Natural killer cell (primary cell): Measurements from ENCODE around the gene EMX1. TPM values are rescaled to one million over a fixed set of nuclear protein-coding genes. Genes with fewer than 3 reads are reported as not detected.

ENCODE experiments used
- ATAC-seq, 3 donors: fragments of 150-1000 bp in 2 of 3; fragments of 200-7000 bp in 1 of 3; cut with Tn5 transposase; 1 replicate in 1 of 3; 2 replicates in 2 of 3; pipeline ENCODE4 v1.10.0; 2021; ENCODE audit warnings: mild to moderate bottlenecking in 2 of 3, moderate library complexity in 2 of 3
- DNase-seq, 2 donors: peaks; one replicate each; pipeline versions ENCODE4 v3.0.0 to v3.0.0-alpha.2; 2013 to 2021; ENCODE audit warnings: mixed read lengths in 1 of 2
- H3K27ac ChIP-seq: one replicate; pipeline ENCODE4 v1.5.1; 2013; ENCODE audit warnings: mild to moderate bottlenecking, low read length
- H3K27me3 ChIP-seq: one replicate; pipeline ENCODE4 v1.6.1; 2013; ENCODE audit warnings: low read length; ENCODE audit not compliant: control insufficient read depth, insufficient read depth
- H3K36me3 ChIP-seq: one replicate; pipeline ENCODE4 v1.6.1; 2013; ENCODE audit warnings: low read length; ENCODE audit not compliant: control insufficient read depth, insufficient read depth
- H3K4me1 ChIP-seq: one replicate; pipeline ENCODE4 v1.6.1; 2013; ENCODE audit warnings: low read length; ENCODE audit not compliant: control insufficient read depth, insufficient read depth
- H3K4me3 ChIP-seq: one replicate; pipeline ENCODE4 v1.5.1; 2013; ENCODE audit warnings: low read length
- H3K9me3 ChIP-seq: one replicate; pipeline ENCODE4 v1.6.1; 2013; ENCODE audit warnings: low read length; ENCODE audit not compliant: control insufficient read depth, insufficient read depth
- H3K27ac Mint-ChIP-seq, 2 donors: one replicate each; pipeline ENCODE4 v1.8.0; 2022; ENCODE audit warnings: mild to moderate bottlenecking in 2 of 2, mixed read lengths in 2 of 2, moderate library complexity in 1 of 2
- H3K27me3 Mint-ChIP-seq, 2 donors: one replicate each; pipeline ENCODE4 v1.8.0; 2022; ENCODE audit warnings: low read depth in 2 of 2, mixed read lengths in 2 of 2
- H3K36me3 Mint-ChIP-seq: one replicate; pipeline ENCODE4 v1.8.0; 2022; ENCODE audit warnings: mixed read lengths
- H3K4me1 Mint-ChIP-seq, 2 donors: one replicate each; pipeline ENCODE4 v1.8.0; 2022; ENCODE audit warnings: mixed read lengths in 2 of 2
- H3K4me3 Mint-ChIP-seq: one replicate; pipeline ENCODE4 v1.8.0; 2022; ENCODE audit warnings: mild to moderate bottlenecking, moderate library complexity, mixed read lengths
- H3K9me3 Mint-ChIP-seq, 2 donors: one replicate each; pipeline ENCODE4 v1.8.0; 2022; ENCODE audit warnings: mixed read lengths in 2 of 2
- CTCF ChIP-seq: fragments of 200-600 bp; IDR thresholded peaks from one replicate; pipeline ENCODE4 v1.8.0; 2022; ENCODE audit warnings: antibody characterized with exemption
- WGBS: methylation state at CpG from one replicate; pipeline ENCODE4 v1.1.7; 2013; ENCODE audit warnings: missing lambda C conversion rate; ENCODE audit not compliant: insufficient coverage; 5-methylcytosine and 5-hydroxymethylcytosine counted together
- intact Hi-C: fragments of 100-400 bp; cut with micrococcal nuclease; formaldehyde crosslinking; loops from one replicate; pipeline ENCODE4 v1.14.2; 2022
- total RNA-seq, 4 donors: library from RNA; stranded (reverse); fragments of 120-200 nt in 1 of 4; gene quantifications; one replicate each; pipeline versions ENCODE4 v1.2.3 to v1.2.4, GENCODE V29; 2013 to 2022

Gene EMX1
- total RNA-seq, 3 donors from 2014 or later (not counting 1 experiment from before 2014, with no cell fraction given), result not detected

DNA sequence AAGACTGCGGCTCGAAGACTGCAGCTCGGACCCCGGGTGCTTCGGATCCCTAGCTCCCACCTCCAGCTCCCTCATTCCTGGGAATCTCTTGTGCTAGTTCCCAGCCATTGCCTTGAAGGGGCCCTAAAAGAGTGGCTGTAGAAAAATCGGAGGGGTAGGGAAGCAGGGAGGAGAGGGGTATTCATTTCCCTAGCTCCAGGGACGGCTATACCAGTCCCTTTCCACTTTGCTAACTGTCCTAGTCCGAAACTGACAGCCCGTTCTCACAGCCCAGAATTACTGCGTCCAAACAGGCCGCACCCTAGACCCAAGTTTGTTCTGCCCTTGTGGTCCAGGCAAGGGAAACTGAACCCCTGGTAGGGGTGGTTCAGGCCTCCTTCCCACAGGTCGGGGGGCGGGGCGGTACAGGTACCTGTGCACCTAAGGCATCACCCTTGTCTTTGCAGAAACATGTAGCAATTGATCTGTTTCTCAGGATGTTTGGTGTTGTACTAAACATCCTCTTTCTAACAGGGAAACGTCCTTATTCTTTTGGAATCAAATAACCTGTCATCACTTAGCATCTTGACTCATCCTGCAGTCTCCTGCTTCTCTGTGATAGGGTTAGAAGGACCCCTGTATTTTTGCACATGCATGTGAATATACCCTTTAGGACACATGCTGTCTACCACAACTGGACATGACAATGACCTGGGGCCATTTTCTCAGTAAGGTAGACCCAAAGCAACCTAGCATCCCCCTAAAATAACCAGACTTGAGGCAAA is 4.0 kb downstream of the EMX1 start:
- Mint-ChIP-seq H3K27ac (no peak overlapping the region), H3K4me1 (peaks cover 6 to 27% of the 10 kb centered on the region in 2 donors), H3K27me3 (peaks cover 40 to 62% of the 10 kb centered on the region in 2 donors), H3K36me3 (no peaks in the 10 kb centered on the region), H3K9me3 (no peaks in the 10 kb centered on the region), H3K4me3 (no peak overlapping the region)
- H3K36me3 ChIP-seq, result no peaks in the 10 kb centered on the region
- WGBS, result 26% methylated on average over 15 of the region's 15 CpGs
- H3K4me3 ChIP-seq, result no peak overlapping the region
- intact Hi-C loops, result no loop called here
- TF ChIP-seq CTCF, result no peak
- H3K27ac ChIP-seq, result no peak overlapping the region
- DNase-seq (no peak), ATAC-seq (no peak)
- peaks cover 74% of the 10 kb centered on the region for H3K27me3 ChIP-seq
- H3K4me1 ChIP-seq, result peaks cover 42% of the 10 kb centered on the region
- H3K9me3 ChIP-seq, result no peaks in the 10 kb centered on the region

DNA sequence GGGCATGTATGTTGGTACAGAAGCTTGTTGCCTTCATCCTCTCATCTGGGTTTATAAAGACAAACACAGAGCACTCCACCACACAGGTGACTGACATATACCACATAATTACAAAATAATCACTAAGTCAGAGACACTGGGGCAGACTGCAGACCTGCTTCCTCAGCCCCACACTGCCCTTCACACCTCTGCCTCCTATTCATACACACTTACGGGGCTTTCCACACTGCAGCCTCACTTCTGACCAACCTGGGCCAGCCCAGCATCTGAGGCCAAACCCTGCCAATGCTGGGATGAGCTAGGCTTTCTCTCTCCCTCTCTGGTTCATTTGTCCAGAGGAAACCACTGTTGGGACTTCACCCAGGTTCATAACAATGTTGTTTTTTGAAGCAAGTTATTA is 4.5 kb downstream of the EMX1 start:
- no peak overlapping the region for H3K27ac ChIP-seq
- no peak for TF ChIP-seq CTCF
- Mint-ChIP-seq H3K36me3 (no peaks in the 10 kb centered on the region), H3K9me3 (no peaks in the 10 kb centered on the region), H3K27ac (no peak overlapping the region), H3K4me3 (no peak overlapping the region), H3K4me1 (peaks cover 6 to 21% of the 10 kb centered on the region in 2 donors), H3K27me3 (peaks cover 40 to 57% of the 10 kb centered on the region in 2 donors)
- ATAC-seq (no peak), DNase-seq (no peak)
- H3K4me3 ChIP-seq, result no peak overlapping the region
- peaks cover 74% of the 10 kb centered on the region for H3K27me3 ChIP-seq
- 55% methylated on average over 1 of the region's 1 CpG for WGBS
- H3K36me3 ChIP-seq, result no peaks in the 10 kb centered on the region
- H3K9me3 ChIP-seq, result no peaks in the 10 kb centered on the region
- intact Hi-C loops, result no loop called here
- peaks cover 36% of the 10 kb centered on the region for H3K4me1 ChIP-seq

DNA sequence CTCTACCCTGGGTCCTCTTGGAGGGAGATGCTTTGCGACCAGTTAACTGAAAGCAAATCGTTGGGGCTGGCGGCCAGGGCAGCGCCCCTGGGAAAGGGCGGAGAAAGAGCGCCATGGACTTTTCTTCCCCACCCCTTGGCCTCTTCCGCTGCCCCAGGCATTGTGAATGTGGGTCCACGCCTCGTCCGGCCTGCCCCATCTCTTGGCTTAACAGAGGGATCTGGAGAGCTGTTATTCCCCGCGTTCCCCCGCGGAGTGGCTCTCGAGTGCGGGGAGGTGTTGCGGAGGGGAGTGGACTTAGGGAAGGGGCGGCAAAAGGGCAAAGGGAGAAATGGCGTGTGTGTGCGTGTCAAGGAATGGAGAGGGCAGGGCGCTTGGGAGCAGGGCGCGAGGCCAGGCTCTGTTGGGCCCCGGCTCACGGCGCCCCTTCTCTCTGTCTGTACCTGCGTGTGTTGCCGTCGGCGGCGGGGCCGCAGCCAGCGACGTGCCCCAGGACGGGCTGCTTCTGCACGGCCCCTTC is 6.6 kb downstream of the EMX1 start:
- intact Hi-C loops, result no loop called here
- H3K4me3 Mint-ChIP-seq, result no peak overlapping the region
- H3K27me3 Mint-ChIP-seq, result peaks cover 40 to 49% of the 10 kb centered on the region in 2 donors
- WGBS, result 7% methylated on average over 36 of the region's 36 CpGs
- Histone ChIP-seq H3K4me1 (peaks cover 26% of the 10 kb centered on the region), H3K4me3 (no peak overlapping the region), H3K27ac (no peak overlapping the region), H3K9me3 (no peaks in the 10 kb centered on the region), H3K36me3 (no peaks in the 10 kb centered on the region), H3K27me3 (peaks cover 72% of the 10 kb centered on the region)
- no peak for TF ChIP-seq CTCF
- no peaks in the 10 kb centered on the region for H3K9me3 Mint-ChIP-seq
- no peak overlapping the region for H3K27ac Mint-ChIP-seq
- DNase-seq (no peak), ATAC-seq (no peak)
- H3K36me3 Mint-ChIP-seq, result no peaks in the 10 kb centered on the region
- peaks cover 6 to 11% of the 10 kb centered on the region in 2 donors for H3K4me1 Mint-ChIP-seq
